ENCODE measurements around the gene PARD6A.

The PARD6A gene

DNA sequence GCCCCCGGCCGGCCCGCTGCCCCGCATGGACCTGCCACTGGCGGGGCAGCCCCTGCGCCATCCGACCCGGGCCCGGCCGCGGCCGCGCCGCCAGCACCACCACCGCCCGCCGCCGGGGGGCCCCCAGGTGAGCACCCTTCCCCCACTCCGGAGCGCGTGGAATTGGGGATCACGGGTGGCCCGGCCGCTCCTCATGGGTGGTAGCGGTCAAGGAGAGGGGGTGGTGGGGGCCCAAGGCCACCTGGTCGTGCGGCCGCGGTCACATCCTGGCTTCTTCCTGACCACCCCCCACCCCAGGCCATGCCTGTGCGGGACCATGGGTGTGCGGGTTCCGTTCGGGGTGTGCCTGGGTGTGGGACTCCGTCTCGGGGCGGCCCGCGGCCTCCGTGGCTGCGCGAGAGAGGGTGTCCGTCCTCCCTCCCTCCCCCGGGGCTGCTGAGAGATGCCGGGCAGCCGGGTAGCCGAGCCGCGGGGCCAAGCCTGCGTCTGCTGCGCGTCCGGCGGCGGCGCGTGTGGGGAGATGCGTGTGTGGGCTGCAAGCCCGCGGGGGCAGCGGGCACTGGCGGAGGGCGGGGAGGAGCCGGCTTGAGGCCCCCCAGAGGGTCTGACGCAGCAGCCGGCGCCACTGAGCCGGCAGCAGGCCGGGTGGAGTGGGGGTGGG lies 7.5 kb upstream of the PARD6A start:
- peak in 3 of 56 donors; percentile 18 to 52 (median 33) for DNase-seq

DNA sequence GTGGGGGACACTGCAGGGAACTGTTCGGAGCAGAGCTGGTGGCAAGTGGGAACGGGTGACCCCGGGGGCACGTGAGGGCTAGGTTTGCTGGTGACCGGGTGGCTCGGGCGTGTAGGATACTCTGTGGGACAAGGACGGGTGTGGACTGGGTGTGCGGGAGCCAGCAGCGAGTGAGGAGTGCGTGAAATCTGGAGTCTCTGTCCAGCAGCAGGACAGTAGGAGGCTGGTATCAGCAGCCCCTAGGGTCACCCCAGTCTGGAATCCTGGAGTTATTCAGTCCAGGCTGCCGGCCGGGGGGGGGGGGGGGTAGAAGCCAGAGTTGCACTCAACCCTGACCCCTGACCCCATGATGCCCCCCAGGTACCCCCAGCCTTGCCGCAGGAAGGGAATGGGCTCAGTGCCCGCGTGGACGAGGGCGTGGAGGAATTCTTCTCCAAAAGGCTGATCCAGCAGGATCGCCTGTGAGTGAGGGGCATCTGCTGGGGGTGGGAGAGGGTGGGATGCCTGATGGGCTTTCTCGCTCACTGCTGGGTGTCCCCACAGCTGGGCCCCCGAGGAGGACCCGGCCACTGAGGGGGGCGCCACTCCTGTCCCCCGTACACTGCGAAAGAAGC lies 6.9 kb upstream of the PARD6A start:
- DNase-seq = no peak

DNA sequence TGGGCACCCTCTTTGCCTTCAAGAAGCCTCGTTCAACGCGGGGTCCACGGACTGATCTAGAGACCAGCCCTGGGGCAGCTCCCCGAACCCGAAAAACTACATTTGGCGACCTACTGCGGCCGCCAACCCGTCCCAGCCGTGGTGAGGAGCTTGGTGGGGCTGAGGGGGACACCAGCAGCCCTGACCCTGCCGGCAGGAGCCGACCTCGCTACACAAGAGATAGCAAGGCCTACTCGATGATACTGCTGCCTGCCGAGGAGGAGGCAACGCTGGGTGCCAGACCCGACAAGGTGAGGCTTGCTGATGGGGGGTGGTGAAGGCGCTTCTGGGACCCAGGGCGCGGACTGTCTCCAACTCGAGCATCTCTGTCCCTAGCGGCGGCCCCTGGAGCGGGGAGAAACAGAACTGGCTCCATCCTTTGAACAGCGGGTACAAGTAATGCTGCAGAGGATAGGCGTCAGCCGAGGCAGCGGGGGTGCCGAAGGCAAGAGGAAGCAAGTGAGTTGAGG lies 6.3 kb upstream of the PARD6A start:
- peak in 1 of 56 donors; percentile 6 for DNase-seq

DNA sequence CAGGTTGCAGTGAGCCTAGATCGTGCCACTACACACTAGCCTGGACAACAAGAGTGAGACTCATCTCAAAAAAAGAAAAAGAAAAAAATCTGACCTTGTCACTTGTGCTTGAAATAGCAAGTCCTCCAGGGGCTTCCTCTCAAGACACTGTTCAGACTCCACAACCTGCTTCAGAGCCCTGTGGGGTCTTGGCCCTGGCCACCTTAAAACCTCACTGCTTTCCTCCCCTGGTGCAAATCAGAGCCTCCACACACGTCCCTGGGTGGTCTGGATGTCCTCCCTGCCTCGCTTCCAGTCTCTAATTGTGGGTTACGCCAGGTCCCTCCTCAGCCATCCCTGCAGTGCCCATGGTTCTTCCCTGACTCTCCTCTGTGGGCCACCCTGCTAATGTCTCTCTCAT lies 5.4 kb upstream of the PARD6A start:
- no peak for DNase-seq

DNA sequence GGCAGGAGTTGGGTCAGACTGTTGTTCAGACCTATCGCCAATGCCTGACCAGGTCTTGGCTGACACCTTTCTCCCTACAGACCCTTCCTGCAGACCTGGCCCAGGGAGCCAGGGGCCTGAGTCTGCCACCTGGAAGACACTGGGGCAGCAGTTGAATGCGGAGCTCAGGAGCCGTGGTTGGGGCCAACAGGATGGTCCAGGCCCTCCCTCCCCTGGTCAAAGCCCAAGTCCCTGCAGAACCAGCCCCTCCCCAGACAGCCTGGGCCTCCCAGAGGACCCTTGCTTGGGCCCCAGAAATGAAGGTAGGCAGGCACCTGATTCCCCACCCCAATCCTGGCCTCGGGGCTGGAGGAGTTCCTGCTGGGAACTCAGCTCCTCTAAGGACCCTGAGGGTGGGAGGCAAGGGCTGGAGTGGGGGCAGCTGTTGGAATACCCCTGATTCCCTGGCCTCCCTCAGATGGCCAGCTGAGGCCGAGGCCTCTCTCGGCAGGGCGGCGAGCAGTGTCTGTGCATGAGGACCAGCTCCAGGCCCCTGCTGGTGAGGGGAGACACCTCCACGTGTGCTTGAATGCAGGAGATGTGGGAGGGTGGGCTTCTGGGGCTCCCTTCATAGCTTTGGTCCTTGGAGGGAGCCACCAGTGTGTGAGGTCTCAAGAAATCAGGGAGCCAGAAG lies 4.3 kb upstream of the PARD6A start:
- no peak for DNase-seq

DNA sequence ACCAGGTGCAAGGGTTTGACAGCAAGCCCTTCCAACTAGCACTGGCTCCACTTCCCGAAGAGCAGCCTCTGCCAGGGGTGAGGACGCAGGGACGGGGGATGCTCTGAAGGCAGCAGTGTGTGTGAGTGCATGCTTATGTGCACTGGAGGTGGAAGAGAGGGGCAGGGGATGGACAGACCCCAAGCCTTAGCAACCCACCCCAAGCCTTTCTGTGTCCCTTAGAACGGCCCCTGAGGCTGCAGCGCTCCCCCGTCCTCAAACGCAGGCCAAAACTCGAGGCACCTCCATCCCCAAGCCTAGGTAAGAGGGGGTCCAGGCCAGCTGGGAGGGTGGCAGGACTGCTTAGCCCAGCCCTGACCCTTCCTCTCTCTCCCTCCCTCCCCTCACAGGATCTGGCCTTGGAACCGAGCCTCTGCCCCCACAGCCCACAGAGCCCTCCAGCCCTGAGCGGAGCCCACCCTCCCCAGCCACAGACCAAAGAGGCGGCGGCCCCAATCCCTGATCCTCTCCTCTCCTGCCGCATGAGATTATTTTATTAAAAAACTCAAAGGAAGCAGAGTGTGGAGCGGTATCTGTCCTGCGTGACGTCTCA lies 3.6 kb upstream of the PARD6A start:
- no peak for DNase-seq

DNA sequence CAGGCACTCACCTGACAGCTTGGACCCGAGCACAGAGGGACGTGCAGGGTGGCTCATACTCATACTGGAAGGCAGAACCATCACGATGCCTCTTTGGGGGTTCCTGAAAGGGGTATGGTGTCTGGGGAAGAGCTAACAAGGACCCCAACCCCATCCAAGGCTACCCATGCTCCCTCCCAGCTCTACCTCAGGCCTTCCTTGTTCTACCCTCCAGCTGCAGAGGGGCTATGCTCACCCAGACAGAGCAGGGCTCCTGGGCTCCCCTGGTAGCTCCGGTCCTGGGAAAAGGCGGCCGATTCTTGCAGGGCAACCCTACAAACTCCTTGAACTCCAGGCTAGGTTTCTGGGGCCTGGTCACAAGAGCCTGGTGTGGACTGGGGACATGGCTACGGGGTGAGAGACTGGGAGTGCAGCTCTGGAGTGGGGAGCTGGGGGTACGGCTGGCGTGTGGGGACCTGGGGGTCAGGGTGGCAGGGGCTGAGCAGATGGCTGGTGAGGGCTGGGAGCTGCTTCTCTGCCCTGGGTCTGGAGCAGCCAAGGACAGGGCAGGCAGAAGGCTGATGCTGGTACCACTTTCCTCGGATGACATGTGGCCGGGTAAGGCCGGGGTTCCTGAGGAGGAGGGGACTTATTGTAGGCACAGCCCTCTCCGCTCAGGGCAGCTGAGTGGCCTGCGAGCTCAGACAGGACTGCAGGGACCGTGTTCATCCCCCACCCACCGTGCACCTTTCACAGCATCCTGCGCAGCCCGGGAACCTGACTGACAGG lies 2.8 kb upstream of the PARD6A start:
- DNase-seq = no peak

DNA sequence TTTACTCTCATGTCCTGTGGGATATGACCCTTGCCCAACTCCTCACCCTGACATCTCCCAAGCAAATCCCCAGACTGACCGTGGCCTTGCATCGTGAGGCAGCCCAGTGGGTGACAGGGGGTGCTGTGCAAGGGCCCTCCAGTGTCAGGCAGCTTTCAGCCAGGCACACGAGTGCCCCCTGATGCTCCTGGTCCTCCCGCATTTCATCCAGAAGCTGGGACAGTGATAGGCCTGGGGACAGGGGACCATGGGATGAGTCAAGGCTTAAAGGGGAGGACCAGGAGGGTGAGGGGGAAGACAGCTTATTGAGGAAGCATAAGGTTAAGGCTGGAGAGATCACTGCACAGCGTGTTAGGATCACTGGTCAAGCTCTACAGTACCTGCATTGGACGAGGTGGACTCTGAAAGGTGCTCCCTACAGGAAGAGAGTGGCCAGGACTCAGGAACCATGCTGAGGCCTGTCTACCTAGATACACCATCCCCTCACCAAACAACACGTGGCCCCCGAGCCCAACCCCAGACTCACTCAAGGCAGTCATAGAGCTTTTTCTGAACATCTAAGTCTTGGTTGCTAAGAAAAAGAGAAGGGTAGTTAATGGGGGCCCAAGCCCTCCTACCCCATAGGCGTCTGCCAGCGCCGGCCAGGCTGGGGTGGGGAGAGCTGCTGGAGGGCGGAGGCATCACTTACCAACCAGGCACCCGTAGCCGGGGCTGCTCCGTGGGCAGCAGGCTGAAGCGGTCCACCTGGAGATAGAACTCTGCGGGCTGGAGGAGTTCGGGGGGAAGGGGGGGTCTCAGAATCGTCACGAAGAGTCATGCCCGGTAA lies 1.7 kb upstream of the PARD6A start:
- no peak for DNase-seq

DNA sequence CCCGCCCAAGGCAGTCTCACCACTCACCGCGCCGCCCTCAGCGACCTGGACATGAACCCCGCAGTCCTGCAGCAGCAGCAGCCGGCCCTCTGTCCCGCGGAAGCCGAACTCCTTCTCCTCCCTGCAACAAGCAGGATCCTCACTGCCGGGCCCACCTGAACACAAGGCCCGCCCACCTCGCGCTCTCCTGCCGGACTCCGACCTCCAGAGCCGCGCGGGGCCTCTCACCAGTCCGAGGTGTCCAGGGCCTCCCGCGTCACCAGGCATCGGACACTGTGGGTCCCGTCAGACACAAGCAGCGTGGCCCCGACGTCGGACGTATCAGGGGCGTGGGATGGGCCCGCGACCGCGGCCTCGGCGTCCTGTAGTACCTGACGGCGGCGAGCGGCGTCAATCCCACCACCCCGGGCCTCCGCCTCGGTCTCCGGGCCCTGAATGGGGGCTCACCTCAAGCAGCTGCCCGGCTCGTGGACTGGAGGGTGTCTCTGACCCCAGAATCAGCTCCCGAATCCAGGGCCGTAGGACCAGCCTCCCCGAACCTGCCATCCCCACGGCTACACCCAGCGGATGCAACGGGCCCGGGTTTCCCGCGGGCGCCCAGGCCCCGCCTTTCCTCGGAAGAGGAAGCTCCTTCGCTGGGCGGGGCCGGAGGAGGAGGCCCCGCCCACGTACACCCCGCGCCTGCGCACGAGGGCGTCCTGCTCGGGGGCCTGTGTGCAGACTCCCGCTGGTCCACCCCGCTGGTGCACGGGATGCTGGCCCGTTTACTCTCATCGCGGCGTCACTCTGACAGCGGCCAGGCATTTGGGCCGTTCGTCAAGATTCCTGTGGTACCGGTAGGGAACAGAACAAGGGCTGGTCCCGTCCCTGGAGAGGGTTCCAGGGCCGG lies 841 bp upstream of the PARD6A start, which contains the start of gene ACD:
TSS of gene ACD (minus strand) at position 586 of the 889 bp plus-strand sequence. CDS start at position 546, 40 bp downstream.
- DNase-seq = peak in 55 of 56 donors; percentile 49 to 96 (median 86)

DNA sequence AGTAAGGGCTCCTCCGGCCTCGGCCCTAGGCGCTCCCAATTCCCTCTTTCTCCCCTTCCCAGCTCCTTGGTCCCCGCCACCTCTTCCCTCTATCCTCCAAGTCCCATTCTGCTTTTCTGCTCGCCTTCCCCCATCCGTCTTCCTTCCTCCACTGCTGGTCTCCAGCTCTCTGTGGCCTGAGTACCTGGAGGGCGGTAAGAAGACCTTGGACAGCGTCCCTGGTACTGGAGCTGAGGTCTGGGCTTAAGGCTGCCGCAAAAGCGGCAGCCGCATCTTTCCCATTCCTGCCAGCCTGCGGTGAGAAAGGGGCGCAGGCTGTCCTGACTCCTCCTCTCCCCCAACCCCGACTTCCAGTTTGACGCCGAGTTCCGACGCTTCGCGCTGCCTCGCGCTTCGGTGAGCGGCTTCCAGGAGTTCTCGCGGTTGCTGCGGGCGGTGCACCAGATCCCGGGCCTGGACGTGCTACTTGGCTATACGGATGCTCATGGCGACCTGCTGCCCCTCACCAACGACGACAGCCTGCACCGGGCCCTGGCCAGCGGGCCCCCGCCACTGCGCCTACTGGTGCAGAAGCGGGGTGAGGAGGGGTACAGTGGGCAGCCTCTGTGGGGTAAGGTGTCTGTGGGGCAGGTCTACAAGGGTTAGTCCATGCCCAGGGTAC lies 471 bp downstream of the PARD6A start:
- peak in 6 of 56 donors; percentile 41 to 74 (median 58) for DNase-seq

DNA sequence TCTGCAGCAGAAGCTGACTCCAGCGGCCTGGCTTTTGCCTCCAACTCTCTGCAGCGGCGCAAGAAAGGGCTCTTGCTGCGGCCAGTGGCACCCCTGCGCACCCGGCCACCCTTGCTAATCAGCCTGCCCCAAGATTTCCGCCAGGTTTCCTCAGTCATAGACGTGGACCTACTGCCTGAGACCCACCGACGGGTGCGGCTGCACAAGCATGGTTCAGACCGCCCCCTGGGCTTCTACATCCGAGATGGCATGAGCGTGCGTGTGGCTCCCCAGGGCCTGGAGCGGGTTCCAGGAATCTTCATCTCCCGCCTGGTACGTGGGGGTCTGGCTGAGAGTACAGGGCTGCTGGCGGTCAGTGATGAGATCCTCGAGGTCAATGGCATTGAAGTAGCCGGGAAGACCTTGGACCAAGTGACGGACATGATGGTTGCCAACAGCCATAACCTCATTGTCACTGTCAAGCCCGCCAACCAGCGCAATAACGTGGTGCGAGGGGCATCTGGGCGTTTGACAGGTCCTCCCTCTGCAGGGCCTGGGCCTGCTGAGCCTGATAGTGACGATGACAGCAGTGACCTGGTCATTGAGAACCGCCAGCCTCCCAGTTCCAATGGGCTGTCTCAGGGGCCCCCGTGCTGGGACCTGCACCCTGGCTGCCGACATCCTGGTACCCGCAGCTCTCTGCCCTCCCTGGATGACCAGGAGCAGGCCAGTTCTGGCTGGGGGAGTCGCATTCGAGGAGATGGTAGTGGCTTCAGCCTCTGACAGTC lies 1.3 kb downstream of the PARD6A start:
- no peak for DNase-seq

DNA sequence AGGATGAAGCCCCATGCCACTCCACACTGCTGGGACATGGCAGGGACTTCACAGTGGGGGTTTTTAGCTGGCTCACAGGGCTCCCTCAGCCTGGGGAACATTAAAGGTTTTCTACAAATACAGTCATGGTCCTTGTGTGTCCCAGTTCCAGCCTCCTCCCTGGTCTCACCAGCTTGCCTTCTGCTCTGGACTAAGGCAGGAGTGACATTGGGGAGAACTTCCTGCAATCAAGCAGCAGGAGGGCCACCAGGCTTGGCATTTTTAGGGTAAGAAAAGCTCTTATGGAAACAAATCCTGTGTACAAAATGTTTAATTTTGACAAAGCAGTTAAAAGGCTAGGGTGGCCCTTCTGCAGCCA lies 1.9 kb downstream of the PARD6A start:
- no peak for DNase-seq

DNA sequence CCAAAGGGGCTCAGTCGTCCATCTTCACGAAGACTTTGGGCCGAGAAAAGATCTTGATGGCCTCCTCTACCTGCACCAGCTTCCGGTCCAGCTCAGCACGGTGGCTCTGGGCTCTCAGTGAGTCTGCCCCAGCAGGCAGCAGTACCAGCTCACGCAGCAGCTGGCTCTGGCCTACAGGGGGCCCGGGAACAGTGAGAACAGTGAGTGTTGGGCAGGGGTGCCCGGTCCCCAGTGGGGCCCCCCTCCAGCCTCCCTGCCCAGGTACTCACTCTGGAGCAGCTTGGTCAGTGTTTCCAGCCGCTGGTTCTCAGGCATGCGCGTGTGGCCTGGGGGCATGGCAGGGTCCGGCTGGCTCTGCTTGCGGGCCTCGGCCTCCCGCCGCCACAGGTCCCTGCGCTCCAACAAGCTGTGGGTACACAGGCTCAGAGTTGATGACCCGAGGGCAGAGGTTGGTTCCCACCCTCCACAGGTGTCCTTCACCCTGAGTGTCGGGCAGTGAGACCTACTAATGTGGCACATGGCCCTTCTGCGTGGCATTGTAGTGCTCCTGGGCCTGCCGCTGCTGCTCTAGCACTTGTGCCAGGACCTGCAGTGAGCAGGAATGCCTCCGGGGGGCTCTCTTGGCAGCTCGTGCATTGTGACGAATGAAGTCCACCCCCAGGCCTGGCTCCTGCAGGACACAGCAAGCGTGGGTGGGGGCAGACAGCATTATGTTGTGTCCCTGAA lies 2.6 kb downstream of the PARD6A start:
- DNase-seq = peak in 5 of 56 donors; percentile 8 to 40 (median 20)

DNA sequence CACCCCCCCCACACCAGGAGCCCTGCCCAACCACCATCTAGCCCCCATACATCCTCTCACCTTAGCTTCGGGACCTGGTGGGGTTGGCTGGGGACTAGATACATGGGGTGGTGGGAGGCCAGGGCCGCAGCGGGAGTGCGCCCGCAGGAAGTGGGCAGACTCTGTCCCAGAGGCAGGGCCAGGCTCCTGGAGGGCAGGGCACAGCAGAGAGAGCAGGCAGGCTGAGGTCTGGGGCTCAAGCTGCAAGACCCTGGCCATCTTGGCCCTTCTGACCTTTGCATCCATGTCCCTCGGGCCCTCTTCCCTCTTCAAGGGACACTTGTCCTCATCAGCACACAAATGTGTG lies 3.1 kb downstream of the PARD6A start:
- no peak for DNase-seq

DNA sequence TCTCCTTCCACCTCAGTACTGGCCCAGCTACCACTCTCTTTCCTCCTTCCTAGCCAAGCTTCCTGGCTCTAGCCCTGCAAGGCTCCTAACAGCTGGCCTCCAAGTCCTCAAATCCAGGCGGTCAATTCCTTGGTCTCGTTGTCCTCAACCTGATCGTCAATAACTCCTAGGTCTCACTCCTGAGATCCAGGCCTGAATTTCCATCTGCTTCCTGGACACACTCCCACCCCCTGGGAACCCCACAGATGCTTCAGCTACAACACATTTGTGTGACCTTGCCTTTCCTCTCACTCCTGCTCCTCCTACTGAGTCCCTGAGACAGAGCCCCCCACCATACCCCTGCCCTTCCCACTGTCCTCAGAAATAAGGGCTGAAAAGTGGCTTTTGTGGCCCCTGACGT lies 3.5 kb downstream of the PARD6A start:
- no peak for DNase-seq

DNA sequence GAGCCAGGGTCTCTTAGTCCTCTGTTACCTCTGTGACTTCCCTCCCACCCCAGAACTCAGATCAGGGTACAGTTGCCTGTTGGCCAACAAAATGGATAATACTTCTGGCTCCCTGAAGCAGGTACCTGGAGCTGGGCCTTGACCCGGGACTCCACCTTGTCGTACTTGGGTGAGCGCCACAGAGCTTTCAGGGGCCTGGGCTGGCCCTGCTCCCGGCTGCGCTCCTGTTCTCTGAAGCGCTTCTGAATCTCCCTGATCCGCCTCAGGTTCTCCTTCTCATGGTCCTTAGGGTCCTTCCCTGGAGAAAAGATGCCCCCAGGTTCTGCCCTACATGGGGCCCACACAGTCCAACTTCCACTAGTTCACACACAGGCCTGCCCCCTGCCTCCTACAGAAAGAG lies 4.1 kb downstream of the PARD6A start:
- no peak for DNase-seq

DNA sequence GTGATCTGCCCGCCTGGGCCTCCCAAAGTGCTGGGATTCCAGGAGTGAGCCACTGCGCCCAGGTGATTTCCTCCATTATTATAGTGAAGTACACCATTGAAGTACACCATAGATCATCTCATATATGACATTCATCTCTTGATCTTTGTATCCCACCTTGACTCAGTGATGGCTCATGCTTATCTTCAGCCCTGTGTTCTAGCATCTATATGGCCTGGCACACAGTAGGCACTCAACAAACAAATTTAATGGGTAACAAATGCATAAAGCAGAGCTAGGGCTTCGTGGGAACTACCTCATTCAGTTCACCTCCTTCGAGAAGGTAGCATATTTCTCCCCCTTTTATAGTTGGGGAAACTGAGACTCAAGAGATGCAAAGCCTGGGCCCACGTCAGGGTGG lies 4.8 kb downstream of the PARD6A start:
- no peak for DNase-seq

All from nucleus accumbens (tissue), 56 donors.